ENCODE measurements around the gene ARHGEF28. TPM values are rescaled to one million over a fixed set of nuclear protein-coding genes. Genes with fewer than 3 reads are reported as not detected.
A peak's percentile ranks its signal among the peaks of the same experiment; 100 is the strongest.

Gene ARHGEF28
- total and polyA plus RNA-seq, 7 experiments from 2014 or later: 0.03 to 0.47 TPM; not detected in 5

DNA sequence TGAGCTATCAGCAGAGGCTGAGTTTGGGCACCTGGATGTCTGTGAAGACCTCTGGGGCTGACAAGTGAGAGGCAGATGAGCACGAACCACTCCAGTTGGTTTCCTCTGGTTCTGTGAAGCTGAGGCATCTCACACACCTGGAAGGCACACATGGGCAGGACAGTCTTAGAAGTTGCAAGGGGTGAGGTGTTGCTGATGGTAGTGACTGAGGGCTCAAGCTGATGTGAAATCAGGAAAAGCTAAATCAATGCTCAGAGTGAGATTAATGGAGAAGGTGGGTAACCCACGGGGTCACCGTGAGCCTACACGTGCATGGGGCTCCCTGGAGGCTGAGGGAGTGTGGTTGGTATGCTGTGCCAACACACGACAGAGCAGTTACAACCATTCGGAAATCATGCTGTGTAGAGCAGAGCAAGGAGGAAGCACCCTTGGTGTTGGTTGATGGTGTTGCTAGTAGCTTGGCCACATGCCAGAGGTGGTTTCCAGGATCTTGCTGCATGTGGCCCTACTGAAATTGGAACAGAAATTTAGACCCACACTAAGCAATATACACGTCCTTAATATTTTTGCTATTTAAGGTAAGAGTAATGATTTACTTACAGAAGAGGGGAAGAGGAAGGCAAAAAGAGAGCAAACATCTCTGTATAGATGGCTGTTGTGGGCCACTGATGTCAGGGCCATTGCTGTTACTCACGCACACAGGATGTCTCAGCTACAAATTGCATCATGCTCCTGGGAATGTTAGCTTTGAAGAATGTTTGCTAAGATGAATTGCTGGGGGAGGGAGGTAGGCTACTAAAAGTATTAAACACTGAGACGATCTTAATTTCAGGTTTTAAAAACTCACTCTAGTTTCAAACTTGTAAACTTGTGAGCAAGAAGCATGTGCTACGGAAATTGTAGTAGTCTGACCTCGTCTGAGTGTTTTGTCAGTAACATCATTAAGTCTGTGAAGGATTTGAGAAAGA, 170.5 kb downstream of the ARHGEF28 start:
- H3K9me3 Mint-ChIP-seq: no peaks in the 10 kb centered on the region
- H3K4me3 Mint-ChIP-seq: no peak overlapping the region
- POLR2A ChIA-PET: no interaction called here
- Histone ChIP-seq H3K4me3 (ENCODE audit: low read length) (no peak overlapping the region), H3K36me3 (ENCODE audit: control insufficient read depth in 2 of 3, insufficient read depth in 3 of 3, low read length in 3 of 3) (no peaks in the 10 kb centered on the region), H3K27me3 (ENCODE audit: control insufficient read depth in 2 of 2, insufficient read depth in 2 of 2, low read length in 2 of 2) (no peaks in the 10 kb centered on the region), H3K4me1 (ENCODE audit: control insufficient read depth in 2 of 2, insufficient read depth in 2 of 2, low read length in 2 of 2) (no peaks in the 10 kb centered on the region), H3K27ac (ENCODE audit: low read depth, low read length) (no peak overlapping the region), H3K9me3 (ENCODE audit: control insufficient read depth in 2 of 3, low read length in 3 of 3) (no peaks in the 10 kb centered on the region)
- peaks cover 19 to 61% (median 35%) of the 10 kb centered on the region in 5 donors for H3K27me3 Mint-ChIP-seq
- H3K4me1 Mint-ChIP-seq: peaks cover 0 to 8% (median 3%) of the 10 kb centered on the region in 7 donors
- ATAC-seq (peak; percentile 73), DNase-seq (peak in 1 of 9 donors; percentile 2)
- no peak overlapping the region for H3K27ac Mint-ChIP-seq
- intact Hi-C loops (cut with micrococcal nuclease): loop anchor here in 1 of 2 donors (10.0 kb wide), 1 partner anchor 848 kb away; the partner anchor contains the start of gene ENC1
- CTCF ChIA-PET: interaction anchor here (0.6 kb wide), 1 partner anchor 224 kb away, joined by 3 read pairs; no protein-coding TSS in a partner anchor
- H3K36me3 Mint-ChIP-seq: no peaks in the 10 kb centered on the region

- no peaks in the 10 kb centered on the region for H3K27me3 ChIP-seq (ENCODE audit: control insufficient read depth in 2 of 2, insufficient read depth in 2 of 2, low read length in 2 of 2)
- no peaks in the 10 kb centered on the region for H3K9me3 ChIP-seq (ENCODE audit: control insufficient read depth in 2 of 3, low read length in 3 of 3)
- ChIA-PET CTCF (no interaction called here), POLR2A (no interaction called here)
- no peaks in the 10 kb centered on the region for H3K36me3 Mint-ChIP-seq
- intact Hi-C loops (cut with micrococcal nuclease): loop anchor here in 1 of 2 donors (10.0 kb wide), 1 partner anchor 848 kb away; the partner anchor contains the start of gene ENC1
- H3K9me3 Mint-ChIP-seq: no peaks in the 10 kb centered on the region
- no peak overlapping the region for H3K27ac Mint-ChIP-seq
- H3K4me1 Mint-ChIP-seq: peaks cover 0 to 8% (median 3%) of the 10 kb centered on the region in 7 donors
- H3K4me1 ChIP-seq (ENCODE audit: control insufficient read depth in 2 of 2, insufficient read depth in 2 of 2, low read length in 2 of 2): no peaks in the 10 kb centered on the region
- no peak overlapping the region for H3K27ac ChIP-seq (ENCODE audit: low read depth, low read length)
- H3K27me3 Mint-ChIP-seq: peaks cover 16 to 65% (median 37%) of the 10 kb centered on the region in 5 donors
- no peak for ATAC-seq
- H3K36me3 ChIP-seq (ENCODE audit: control insufficient read depth in 2 of 3, insufficient read depth in 3 of 3, low read length in 3 of 3): no peaks in the 10 kb centered on the region
- H3K4me3 Mint-ChIP-seq: no peak overlapping the region
- no peak for DNase-seq
- no peak overlapping the region for H3K4me3 ChIP-seq (ENCODE audit: low read length)
Observed at GRCh38 chr5:73797132-73797510, 171.1 kb downstream of the ARHGEF28 start.

- Histone ChIP-seq H3K27ac (ENCODE audit: low read depth, low read length) (no peak overlapping the region), H3K9me3 (ENCODE audit: control insufficient read depth in 2 of 3, low read length in 3 of 3) (no peaks in the 10 kb centered on the region), H3K4me1 (ENCODE audit: control insufficient read depth in 2 of 2, insufficient read depth in 2 of 2, low read length in 2 of 2) (no peaks in the 10 kb centered on the region), H3K36me3 (ENCODE audit: control insufficient read depth in 2 of 3, insufficient read depth in 3 of 3, low read length in 3 of 3) (no peaks in the 10 kb centered on the region), H3K27me3 (ENCODE audit: control insufficient read depth in 2 of 2, insufficient read depth in 2 of 2, low read length in 2 of 2) (no peaks in the 10 kb centered on the region), H3K4me3 (ENCODE audit: low read length) (no peak overlapping the region)
- ATAC-seq (no peak), DNase-seq (no peak)
- Mint-ChIP-seq H3K27me3 (peaks cover 14 to 58% (median 34%) of the 10 kb centered on the region in 5 donors), H3K27ac (no peak overlapping the region), H3K9me3 (no peaks in the 10 kb centered on the region), H3K4me3 (no peak overlapping the region), H3K36me3 (no peaks in the 10 kb centered on the region), H3K4me1 (peaks cover 0 to 8% (median 3%) of the 10 kb centered on the region in 7 donors)
- intact Hi-C loops (cut with micrococcal nuclease): loop anchor here in 1 of 2 donors (10.0 kb wide), 1 partner anchor 845 kb away; the partner anchor contains the start of gene ENC1
- ChIA-PET CTCF (interaction anchor here (1.0 kb wide), 1 partner anchor 25 kb away, joined by 3 read pairs; no protein-coding TSS in a partner anchor), POLR2A (no interaction called here)
Observed at GRCh38 chr5:73799401-73799972, 173.5 kb downstream of the ARHGEF28 start.

GRCh38 chr5:73801686-73802085, 175.7 kb downstream of the ARHGEF28 start:
- Histone ChIP-seq H3K27me3 (ENCODE audit: control insufficient read depth in 2 of 2, insufficient read depth in 2 of 2, low read length in 2 of 2) (no peaks in the 10 kb centered on the region), H3K4me1 (ENCODE audit: control insufficient read depth in 2 of 2, insufficient read depth in 2 of 2, low read length in 2 of 2) (no peaks in the 10 kb centered on the region), H3K27ac (ENCODE audit: low read depth, low read length) (no peak overlapping the region), H3K9me3 (ENCODE audit: control insufficient read depth in 2 of 3, low read length in 3 of 3) (no peaks in the 10 kb centered on the region), H3K4me3 (ENCODE audit: low read length) (no peak overlapping the region), H3K36me3 (ENCODE audit: control insufficient read depth in 2 of 3, insufficient read depth in 3 of 3, low read length in 3 of 3) (no peaks in the 10 kb centered on the region)
- Mint-ChIP-seq H3K27me3 (peaks cover 19 to 53% (median 21%) of the 10 kb centered on the region in 5 donors), H3K4me3 (no peak overlapping the region), H3K9me3 (no peaks in the 10 kb centered on the region), H3K27ac (no peak overlapping the region), H3K36me3 (no peaks in the 10 kb centered on the region), H3K4me1 (peaks cover 0 to 1% (median 0%) of the 10 kb centered on the region in 7 donors)
- ChIA-PET CTCF (interaction anchor here (0.7 to 1.3 kb wide), 2 partner anchors 8 to 46 kb away, joined by 3 to 5 read pairs; no protein-coding TSS in a partner anchor), POLR2A (no interaction called here)
- ATAC-seq (no peak), DNase-seq (no peak)
- intact Hi-C loops (cut with micrococcal nuclease): no loop called here

DNA sequence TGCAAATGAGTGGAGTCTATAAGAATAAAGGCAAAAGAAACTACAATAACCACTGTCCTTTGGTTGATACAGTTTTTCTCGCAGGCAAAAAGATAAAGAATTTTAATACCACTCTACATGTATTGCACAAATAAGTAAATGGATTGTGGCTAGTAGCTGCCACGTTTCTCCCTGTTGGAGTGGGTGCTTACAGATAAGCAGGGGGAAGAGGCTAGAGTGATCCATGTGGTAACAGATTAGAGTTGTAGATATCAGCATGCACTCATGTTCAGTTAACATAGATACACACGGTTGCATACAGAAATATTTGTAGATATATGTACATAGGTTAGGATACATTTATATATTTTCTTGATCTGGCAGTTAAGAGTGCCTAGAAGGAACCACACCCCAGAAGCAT, 179.5 kb downstream of the ARHGEF28 start:
- CTCF ChIA-PET: no interaction called here
- Mint-ChIP-seq H3K27ac (no peak overlapping the region), H3K4me1 (peaks cover 0 to 1% (median 0%) of the 10 kb centered on the region in 7 donors), H3K27me3 (peaks cover 6 to 26% (median 14%) of the 10 kb centered on the region in 5 donors), H3K4me3 (no peak overlapping the region), H3K9me3 (peaks cover 0 to 2% (median 0%) of the 10 kb centered on the region in 11 donors), H3K36me3 (no peaks in the 10 kb centered on the region)
- no peak for DNase-seq
- no peaks in the 10 kb centered on the region for H3K9me3 ChIP-seq (ENCODE audit: control insufficient read depth in 2 of 3, low read length in 3 of 3)
- H3K27ac ChIP-seq (ENCODE audit: low read depth, low read length): no peak overlapping the region
- H3K4me3 ChIP-seq (ENCODE audit: low read length): no peak overlapping the region
- no peak for ATAC-seq
- no peaks in the 10 kb centered on the region for H3K4me1 ChIP-seq (ENCODE audit: control insufficient read depth in 2 of 2, insufficient read depth in 2 of 2, low read length in 2 of 2)
- H3K36me3 ChIP-seq (ENCODE audit: control insufficient read depth in 2 of 3, insufficient read depth in 3 of 3, low read length in 3 of 3): no peaks in the 10 kb centered on the region
- peaks cover 0 to 3% of the 10 kb centered on the region in 2 donors for H3K27me3 ChIP-seq (ENCODE audit: control insufficient read depth in 2 of 2, insufficient read depth in 2 of 2, low read length in 2 of 2)
- intact Hi-C loops (cut with micrococcal nuclease): no loop called here
- POLR2A ChIA-PET: no interaction called here

DNA sequence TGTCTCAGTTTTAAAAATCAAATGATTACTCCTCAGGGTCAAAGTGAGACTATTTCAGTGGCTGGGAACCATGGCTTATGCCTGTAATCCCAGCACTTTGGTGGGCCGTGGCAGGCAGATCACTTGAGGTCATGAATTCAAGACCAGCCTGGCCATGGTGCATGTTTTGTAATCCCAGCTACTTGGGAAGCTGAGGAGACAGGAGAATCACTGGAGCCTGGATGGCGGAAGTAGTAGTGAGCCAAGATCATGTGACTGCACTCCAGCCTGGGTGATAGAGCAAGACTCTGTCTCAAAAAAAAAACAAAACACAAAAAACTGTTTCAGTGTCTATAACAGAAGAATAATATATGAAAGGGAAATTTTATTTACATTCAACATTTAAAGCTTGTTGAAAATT, 182.9 kb downstream of the ARHGEF28 start:
- H3K36me3 Mint-ChIP-seq: no peaks in the 10 kb centered on the region
- intact Hi-C loops (cut with micrococcal nuclease): no loop called here
- ChIA-PET CTCF (interaction anchor here (0.8 kb wide), 1 partner anchor 217 kb away, joined by 3 read pairs; no protein-coding TSS in a partner anchor), POLR2A (no interaction called here)
- DNase-seq (no peak), ATAC-seq (no peak)
- H3K4me1 Mint-ChIP-seq: peaks cover 0 to 6% (median 0%) of the 10 kb centered on the region in 7 donors
- peaks cover 8 to 17% (median 14%) of the 10 kb centered on the region in 5 donors for H3K27me3 Mint-ChIP-seq
- Histone ChIP-seq H3K9me3 (ENCODE audit: control insufficient read depth in 2 of 3, low read length in 3 of 3) (no peaks in the 10 kb centered on the region), H3K4me1 (ENCODE audit: control insufficient read depth in 2 of 2, insufficient read depth in 2 of 2, low read length in 2 of 2) (no peaks in the 10 kb centered on the region), H3K27me3 (ENCODE audit: control insufficient read depth in 2 of 2, insufficient read depth in 2 of 2, low read length in 2 of 2) (peaks cover 0 to 3% of the 10 kb centered on the region in 2 donors), H3K4me3 (ENCODE audit: low read length) (no peak overlapping the region), H3K36me3 (ENCODE audit: control insufficient read depth in 2 of 3, insufficient read depth in 3 of 3, low read length in 3 of 3) (no peaks in the 10 kb centered on the region), H3K27ac (ENCODE audit: low read depth, low read length) (no peak overlapping the region)
- no peak overlapping the region for H3K27ac Mint-ChIP-seq
- peaks cover 0 to 2% (median 0%) of the 10 kb centered on the region in 11 donors for H3K9me3 Mint-ChIP-seq
- H3K4me3 Mint-ChIP-seq: no peak overlapping the region

All from naive thymus-derived CD4-positive, alpha-beta T cell (primary cell).